Psoas muscle (tissue), 8 donors: Measurements from ENCODE around the gene ARHGDIG. TPM values are rescaled to one million over a fixed set of nuclear protein-coding genes. Genes with fewer than 3 reads are reported as not detected.

ENCODE experiments used
- ATAC-seq, 4 donors: fragments of 200-7000 bp; cut with Tn5 transposase; one replicate each; pipeline ENCODE4 v1.9.1; 2020; ENCODE audit warnings: moderate library complexity in 3 of 4, mild to moderate bottlenecking in 2 of 4
- DNase-seq, 2 donors: peaks; one replicate each; pipeline ENCODE4 v3.0.0-alpha.2; 2020
- H3K27ac ChIP-seq: fragments of 200-600 bp; one replicate; pipeline ENCODE4 v1.8.0; 2022
- H3K27me3 ChIP-seq, 3 donors: fragments of 200-600 bp in 1 of 3; one replicate each; pipeline versions ENCODE4 v1.6.1 to v1.8.0; 2013 to 2022; ENCODE audit warnings: low read length in 2 of 3, mild to moderate bottlenecking in 2 of 3, moderate library complexity in 1 of 3; ENCODE audit not compliant: insufficient read depth in 3 of 3
- H3K36me3 ChIP-seq, 2 donors: fragments of 200-600 bp in 1 of 2; one replicate each; pipeline versions ENCODE4 v1.6.1 to v1.8.0; 2013 to 2022; ENCODE audit warnings: low read depth in 1 of 2, mild to moderate bottlenecking in 1 of 2, moderate library complexity in 1 of 2; ENCODE audit not compliant: insufficient read depth in 1 of 2
- H3K4me1 ChIP-seq: fragments of 200-600 bp; one replicate; pipeline ENCODE4 v1.8.0; 2022
- H3K4me3 ChIP-seq: fragments of 200-600 bp; one replicate; pipeline ENCODE4 v1.8.0; 2022; ENCODE audit warnings: mild to moderate bottlenecking
- H3K9me3 ChIP-seq: fragments of 200-600 bp; one replicate; pipeline ENCODE4 v1.8.0; 2022
- CTCF ChIP-seq: fragments of 200-600 bp; IDR thresholded peaks from one replicate; pipeline ENCODE4 v1.8.0; 2022; ENCODE audit warnings: antibody characterized with exemption
- WGBS, 3 donors: extraction: QIAGEN DNeasy Blood & Tissue Kit; methylation state at CpG; one replicate each; pipeline versions ENCODE4 v1.1.6 to v1.1.7; 2013; 5-methylcytosine and 5-hydroxymethylcytosine counted together
- intact Hi-C, 2 donors: fragments of 100-400 bp; cut with DNase I; formaldehyde crosslinking; loops; one replicate each; pipeline versions ENCODE4 v1.11.0 to v1.14.2; 2022
- polyA plus RNA-seq, 3 donors: library from polyadenylated mRNA; stranded (reverse); fragments of 200-250 nt; gene quantifications; one replicate each; pipeline ENCODE4 v1.2.3, GENCODE V29; 2013
- total RNA-seq, 4 donors: library from RNA; stranded (reverse); fragmentation: NEBNext Ultra II Directional in 2 of 4; extraction: Animal tissue kit (Norgen Biotek cat#: 25700) in 2 of 4; gene quantifications; one replicate each; pipeline versions ENCODE4 v1.2.1 to v1.2.4, GENCODE V29; 2021 to 2023
- donor health status: healthy with polysubstance abuse.
- donor health status: DM: no; HTN: no; CAD: no; lungs with moderate emphysema.
- donor health status: Bipolar disorder and iron deficiency.
- donor health status: healthy.
- donor health status: DM: yes; HTN: yes; CAD: no.
- donor health status: DM: no; HTN: no; CAD: no.
- donor health status: DM: no; HTN: no; CAD: no.
- donor health status: DM: yes; HTN: yes; CAD: no.

ARHGDIG gene
- total and polyA plus RNA-seq, 7 donors, result 0.12 to 4.1 (median 0.44) TPM; not detected in 1

- DNase-seq (no peak), ATAC-seq (no peak)
- WGBS, 3 donors, result 86 to 95% (median 90%) methylated on average over 17 of the region's 17 CpGs
- H3K9me3 ChIP-seq, result no peaks in the 10 kb centered on the region
- no peak overlapping the region for H3K4me3 ChIP-seq
- H3K4me1 ChIP-seq, result no peaks in the 10 kb centered on the region
- no peak for TF ChIP-seq CTCF
- intact Hi-C loops, result no loop called here
- no peak overlapping the region for H3K27ac ChIP-seq
- peaks cover 0 to 61% of the 10 kb centered on the region in 2 donors for H3K36me3 ChIP-seq
- no peaks in the 10 kb centered on the region for H3K27me3 ChIP-seq
These were observed 11.1 kb downstream of the ARHGDIG start for GRCh38 chr16:291539-291938.

- ATAC-seq, result no peak
- Histone ChIP-seq H3K27ac (no peak overlapping the region), H3K36me3 (peaks cover 0 to 64% of the 10 kb centered on the region in 2 donors), H3K4me3 (no peak overlapping the region), H3K4me1 (no peaks in the 10 kb centered on the region), H3K27me3 (no peaks in the 10 kb centered on the region), H3K9me3 (no peaks in the 10 kb centered on the region)
- 92 to 95% (median 95%) methylated on average over 21 to 32 of the region's 32 CpGs for WGBS, 3 donors
- no peak for TF ChIP-seq CTCF
- no peak for DNase-seq
- intact Hi-C loops, result no loop called here
These were observed 12.8 kb downstream of the ARHGDIG start for GRCh38 chr16:293043-293775.

GRCh38 chr16:296276-296675 lies 15.9 kb downstream of the ARHGDIG start:
- DNase-seq, result no peak
- Histone ChIP-seq H3K27me3 (no peaks in the 10 kb centered on the region), H3K27ac (no peak overlapping the region), H3K36me3 (peaks cover 0 to 42% of the 10 kb centered on the region in 2 donors), H3K4me1 (no peaks in the 10 kb centered on the region), H3K9me3 (no peaks in the 10 kb centered on the region), H3K4me3 (no peak overlapping the region)
- intact Hi-C loops, result no loop called here
- ATAC-seq, result no peak
- 93 to 95% (median 93%) methylated on average over 14 of the region's 14 CpGs for WGBS, 3 donors
- TF ChIP-seq CTCF, result no peak

- H3K9me3 ChIP-seq, result no peaks in the 10 kb centered on the region
- no peak for TF ChIP-seq CTCF
- no peak overlapping the region for H3K4me3 ChIP-seq
- H3K4me1 ChIP-seq, result no peaks in the 10 kb centered on the region
- peaks cover 0 to 42% of the 10 kb centered on the region in 2 donors for H3K36me3 ChIP-seq
- no peak for DNase-seq
- intact Hi-C loops, result no loop called here
- no peaks in the 10 kb centered on the region for H3K27me3 ChIP-seq
- WGBS, 3 donors, result 90 to 94% (median 91%) methylated on average over 32 to 37 of the region's 37 CpGs
- no peak overlapping the region for H3K27ac ChIP-seq
- ATAC-seq, result no peak
These were observed 16.6 kb downstream of the ARHGDIG start for GRCh38 chr16:296806-297510.
